ENCODE data around the gene ARMC6.

- TF ChIP-seq POLR2A (IDR thresholded peaks at IDR 0.05) (no peak), CTCF (IDR thresholded peaks at IDR 0.05) (no peak)
Observed at GRCh38 chr19:19078801-19079200, 45.4 kb downstream of the ARMC6 start.
